Right lobe of liver (tissue), 6 donors: Measurements from ENCODE around the gene TMEM52. TPM values are rescaled to one million over a fixed set of nuclear protein-coding genes. Genes with fewer than 3 reads are reported as not detected.

Source experiments
- ATAC-seq, 4 donors: fragments of 200-7000 bp; cut with Tn5 transposase; one replicate each; pipeline ENCODE4 v1.9.1; 2020; ENCODE audit warnings: mild to moderate bottlenecking in 4 of 4, moderate library complexity in 4 of 4
- DNase-seq, 3 donors: peaks; one replicate each; pipeline ENCODE4 v3.0.0-alpha.2; 2020
- H3K27ac ChIP-seq, 3 donors: fragments of 200-600 bp; one replicate each; pipeline ENCODE4 v1.8.0; 2022
- H3K27me3 ChIP-seq, 2 donors: fragments of 200-600 bp; one replicate each; pipeline ENCODE4 v1.8.0; 2022
- H3K36me3 ChIP-seq, 4 donors: fragments of 200-600 bp; sonication (generic) in 1 of 4; one replicate each; pipeline versions ENCODE4 v1.5.1 to v1.8.0; 2017 to 2022; ENCODE audit warnings: control low read depth in 1 of 4
- H3K4me1 ChIP-seq, 4 donors: fragments of 200-600 bp; sonication (generic) in 1 of 4; one replicate each; pipeline versions ENCODE4 v1.5.1 to v1.8.0; 2017 to 2022; ENCODE audit warnings: control low read depth in 1 of 4
- H3K4me3 ChIP-seq, 3 donors: fragments of 200-600 bp; one replicate each; pipeline ENCODE4 v1.8.0; 2022
- H3K9me3 ChIP-seq, 4 donors: fragments of 200-600 bp; sonication (generic) in 1 of 4; one replicate each; pipeline versions ENCODE4 v1.5.1 to v1.8.0; 2017 to 2022; ENCODE audit warnings: control low read depth in 1 of 4
- CTCF ChIP-seq, 4 donors: fragments of 200-600 bp in 3 of 4; fragments of 450-650 bp in 1 of 4; IDR thresholded peaks; one replicate each; pipeline versions ENCODE4 v1.5.1 to v1.8.0; 2016 to 2022; ENCODE audit warnings: antibody characterized with exemption in 4 of 4, mild to moderate bottlenecking in 2 of 4
- POLR2A ChIP-seq: fragments of 450-650 bp; IDR thresholded peaks from one replicate; pipeline ENCODE4 v1.6.1; 2017; ENCODE audit warnings: antibody characterized with exemption, mild to moderate bottlenecking
- WGBS: methylation state at CpG from one replicate; pipeline ENCODE4 v1.1.6; 2018; ENCODE audit warnings: low coverage, low lambda C conversion rate; ENCODE audit not compliant: insufficient coverage; ENCODE audit errors: missing lambda C conversion rate; 5-methylcytosine and 5-hydroxymethylcytosine counted together
- intact Hi-C, 2 donors: fragments of 100-400 bp; cut with DNase I; formaldehyde crosslinking; loops; one replicate each; pipeline versions ENCODE4 v1.11.2 to v1.14.1; 2022
- total RNA-seq, 6 experiments: library from RNA; depleted of rRNA in 2 of 6; stranded (reverse); fragments of >200 nt in 2 of 6; fragmentation: NEBNext Ultra II Directional in 3 of 6; extraction: Animal tissue kit (Norgen Biotek cat#: 25700) in 3 of 6; gene quantifications; one replicate each; pipeline versions ENCODE4 v1.1.0 to v1.2.4, GENCODE V29; 2016 to 2023
- donor health status: DM: no; HTN: yes; CAD: no.
- donor health status: DM: no; HTN: no; CAD: no.
- donor health status: DM: no; HTN: no; CAD: no.
- donor health status: DM: no; HTN: yes; CAD: no.
- donor health status: DM: no; HTN: yes; CAD: no.

Gene TMEM52
- total RNA-seq, 6 experiments from 2014 or later, result 2.3 to 13.2 (median 6.0) TPM

- intact Hi-C loops, result no loop called here
- H3K27me3 ChIP-seq, result no peaks in the 10 kb centered on the region
- H3K27ac ChIP-seq, result no peak overlapping the region
- no peak for TF ChIP-seq POLR2A
- TF ChIP-seq CTCF (IDR thresholded peaks at IDR 0.05), result no peak
- H3K36me3 ChIP-seq, result no peaks in the 10 kb centered on the region
- no peaks in the 10 kb centered on the region for H3K9me3 ChIP-seq
- no peak overlapping the region for H3K4me3 ChIP-seq
- WGBS, result 82% methylated on average over 17 of the region's 19 CpGs
- no peak for ATAC-seq
- peaks cover 0 to 37% (median 4%) of the 10 kb centered on the region in 4 donors for H3K4me1 ChIP-seq
- no peak for DNase-seq
These were observed 25.6 kb downstream of the TMEM52 start for GRCh38 chr1:1893291-1893985.

GRCh38 chr1:1892763-1893120 lies 26.3 kb downstream of the TMEM52 start:
- H3K36me3 ChIP-seq, result no peaks in the 10 kb centered on the region
- H3K4me1 ChIP-seq, result peaks cover 0 to 42% (median 4%) of the 10 kb centered on the region in 4 donors
- TF ChIP-seq POLR2A (no peak), CTCF (IDR thresholded peaks at IDR 0.05) (no peak)
- H3K27ac ChIP-seq, result no peak overlapping the region
- no peak overlapping the region for H3K4me3 ChIP-seq
- intact Hi-C loops, result no loop called here
- DNase-seq, result no peak
- no peak for ATAC-seq
- no peaks in the 10 kb centered on the region for H3K27me3 ChIP-seq
- 78% methylated on average over 7 of the region's 7 CpGs for WGBS
- no peaks in the 10 kb centered on the region for H3K9me3 ChIP-seq

GRCh38 chr1:1892079-1892762 lies 26.9 kb downstream of the TMEM52 start:
- Histone ChIP-seq H3K27ac (peak overlapping the region in 2 of 3 donors; percentile 53 to 89), H3K9me3 (no peaks in the 10 kb centered on the region), H3K4me3 (peak overlapping the region; percentile 62 to 85 (median 72)), H3K36me3 (no peaks in the 10 kb centered on the region), H3K4me1 (peaks cover 0 to 46% (median 4%) of the 10 kb centered on the region in 4 donors), H3K27me3 (no peaks in the 10 kb centered on the region)
- no peak for ATAC-seq
- peak in 1 of 3 donors; percentile 49 for DNase-seq
- TF ChIP-seq CTCF (IDR thresholded peaks at IDR 0.05) (no peak), POLR2A (no peak)
- 52% methylated on average over 20 of the region's 21 CpGs for WGBS
- intact Hi-C loops, result no loop called here

- H3K4me3 ChIP-seq, result peak overlapping the region; percentile 62 to 85 (median 72)
- TF ChIP-seq POLR2A, result no peak
- TF ChIP-seq CTCF (IDR thresholded peaks at IDR 0.05), result no peak
- peak overlapping the region; percentile 53 to 89 (median 60) for H3K27ac ChIP-seq
- H3K4me1 ChIP-seq, result peaks cover 0 to 46% (median 4%) of the 10 kb centered on the region in 4 donors
- H3K36me3 ChIP-seq, result no peaks in the 10 kb centered on the region
- H3K27me3 ChIP-seq, result no peaks in the 10 kb centered on the region
- DNase-seq, result peak; percentile 88 to 91 (median 90)
- no peaks in the 10 kb centered on the region for H3K9me3 ChIP-seq
- WGBS, result 9% methylated on average over 11 of the region's 59 CpGs
- peak; percentile 57 to 81 (median 68) for ATAC-seq
- intact Hi-C loops, result no loop called here
These were observed 27.6 kb downstream of the TMEM52 start for GRCh38 chr1:1891349-1892078.
